GM21825 (cell line): ENCODE results near the gene SCRN1.

Experiments
- ATAC-seq: cut with Tn5 transposase; IDR thresholded peaks from one replicate; pipeline ENCODE4 v1.9.1; 2021; ENCODE audit warnings: mild to moderate bottlenecking, moderate library complexity; ENCODE audit not compliant: unreplicated experiment

SCRN1 gene

DNA sequence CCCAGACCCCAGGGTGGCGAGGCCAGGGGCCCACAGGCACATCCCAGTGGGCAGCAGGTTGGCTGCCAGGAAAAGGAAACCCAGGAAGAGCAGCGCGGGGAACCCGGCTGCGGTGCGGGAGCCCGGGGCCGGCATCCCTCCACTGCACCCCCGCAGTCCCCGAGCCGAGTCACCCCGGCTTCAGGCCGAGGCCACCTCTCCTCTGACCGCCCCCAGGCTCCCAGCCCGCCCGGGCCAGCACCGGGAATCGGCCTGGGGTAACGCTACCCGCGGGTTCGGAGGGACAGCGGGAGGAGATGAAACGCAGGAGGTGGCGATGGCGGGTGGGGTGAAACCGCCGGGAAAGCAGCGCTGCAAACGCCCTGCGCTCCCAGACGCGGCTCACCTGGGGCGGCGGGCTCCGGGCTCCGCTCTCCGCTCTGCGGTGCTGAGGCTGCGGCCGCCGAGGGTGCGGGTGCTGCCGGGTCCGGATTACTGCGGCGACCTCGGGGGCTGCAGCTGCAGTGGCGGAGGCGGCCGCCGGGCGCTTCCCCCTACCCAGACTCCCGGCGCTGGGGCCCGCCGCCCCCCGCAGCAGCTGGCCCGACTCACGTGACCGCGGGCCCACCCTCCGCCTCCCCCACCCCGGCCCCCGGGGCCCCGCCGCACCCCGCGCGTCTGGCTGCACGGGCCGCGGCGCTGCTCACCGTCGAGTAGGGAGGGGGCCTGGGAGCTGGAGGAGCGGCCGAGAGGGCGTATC, at the start of gene SCRN1:
Gene SCRN1, minus strand, starts transcription at position 545 of the 739 bp plus-strand sequence. CDS start 20,734 bp downstream, outside the sequence.
- peak; percentile 44 for ATAC-seq

DNA sequence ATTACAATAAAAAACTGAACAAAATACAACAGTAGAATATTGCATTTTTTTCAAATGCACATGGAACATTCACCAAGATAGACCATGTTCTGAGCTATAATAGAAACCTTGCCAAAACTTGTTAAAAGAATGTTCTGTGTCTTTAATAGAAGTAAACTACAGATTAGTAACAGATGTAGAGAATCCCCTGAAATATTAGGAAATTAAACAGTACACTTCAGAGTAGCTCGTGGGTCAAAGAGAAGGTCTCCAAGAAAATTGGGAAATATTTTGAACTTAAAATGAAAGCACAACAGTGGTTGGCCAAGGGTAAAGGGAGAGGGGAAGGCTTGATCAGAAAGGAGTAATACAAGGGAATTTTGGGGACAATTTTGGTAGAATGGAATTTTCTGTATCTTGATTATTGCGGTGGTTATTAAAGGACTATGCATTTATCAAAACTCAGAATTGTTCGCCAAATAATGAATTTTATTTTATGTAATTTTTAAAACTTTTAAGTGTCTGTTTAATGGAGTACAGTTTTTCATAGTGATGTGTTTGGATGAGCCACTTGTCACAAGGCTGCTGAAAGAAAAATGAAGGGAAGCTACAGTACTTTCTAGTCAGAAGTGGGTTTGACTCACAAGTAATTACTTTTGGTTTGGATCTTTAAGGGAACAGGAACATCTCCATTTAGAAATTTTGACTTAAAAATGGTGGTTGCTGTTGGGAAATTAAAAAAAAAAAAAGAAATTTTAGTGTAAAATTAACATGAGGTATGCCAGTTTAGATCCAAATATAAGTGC, 48.8 kb upstream of the SCRN1 start:
- no peak for ATAC-seq

DNA sequence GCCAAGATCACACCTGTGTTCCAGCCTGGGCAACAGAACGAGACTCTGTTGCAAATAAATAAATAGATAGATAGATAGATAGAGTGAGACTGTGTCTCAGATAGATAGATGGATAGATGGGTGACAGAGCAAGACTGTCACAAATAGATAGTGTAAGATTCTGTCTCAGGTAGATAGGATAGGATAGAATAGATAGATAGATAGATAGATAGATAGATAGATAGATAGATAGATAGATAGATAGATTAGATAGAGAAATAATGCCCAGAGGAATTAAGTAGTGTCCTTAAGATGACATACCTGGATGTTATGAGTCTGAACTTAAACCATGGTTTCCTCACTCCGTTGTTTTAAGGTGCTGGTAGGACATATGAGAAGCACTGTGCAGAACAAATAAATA, 46.6 kb upstream of the SCRN1 start:
- no peak for ATAC-seq

DNA sequence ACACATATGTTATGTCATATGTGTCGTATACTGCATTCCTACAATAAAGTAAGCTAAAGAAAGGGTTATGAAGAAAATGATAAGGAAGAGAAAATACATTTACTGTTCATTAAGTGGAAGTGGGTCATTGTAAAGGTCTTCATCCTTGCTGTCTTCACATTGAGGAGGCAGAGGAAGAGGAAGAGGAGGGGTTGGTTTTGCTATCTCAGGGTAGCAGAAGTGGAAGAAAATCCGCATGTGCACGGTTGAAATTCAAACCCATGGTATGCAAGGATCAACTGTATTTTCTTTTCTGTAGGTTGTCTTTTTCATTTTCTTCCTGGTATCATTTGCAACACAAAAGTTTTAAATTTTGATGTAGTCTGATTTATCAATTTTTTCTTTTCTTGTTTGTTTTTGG, 44.9 kb upstream of the SCRN1 start:
- no peak for ATAC-seq

DNA sequence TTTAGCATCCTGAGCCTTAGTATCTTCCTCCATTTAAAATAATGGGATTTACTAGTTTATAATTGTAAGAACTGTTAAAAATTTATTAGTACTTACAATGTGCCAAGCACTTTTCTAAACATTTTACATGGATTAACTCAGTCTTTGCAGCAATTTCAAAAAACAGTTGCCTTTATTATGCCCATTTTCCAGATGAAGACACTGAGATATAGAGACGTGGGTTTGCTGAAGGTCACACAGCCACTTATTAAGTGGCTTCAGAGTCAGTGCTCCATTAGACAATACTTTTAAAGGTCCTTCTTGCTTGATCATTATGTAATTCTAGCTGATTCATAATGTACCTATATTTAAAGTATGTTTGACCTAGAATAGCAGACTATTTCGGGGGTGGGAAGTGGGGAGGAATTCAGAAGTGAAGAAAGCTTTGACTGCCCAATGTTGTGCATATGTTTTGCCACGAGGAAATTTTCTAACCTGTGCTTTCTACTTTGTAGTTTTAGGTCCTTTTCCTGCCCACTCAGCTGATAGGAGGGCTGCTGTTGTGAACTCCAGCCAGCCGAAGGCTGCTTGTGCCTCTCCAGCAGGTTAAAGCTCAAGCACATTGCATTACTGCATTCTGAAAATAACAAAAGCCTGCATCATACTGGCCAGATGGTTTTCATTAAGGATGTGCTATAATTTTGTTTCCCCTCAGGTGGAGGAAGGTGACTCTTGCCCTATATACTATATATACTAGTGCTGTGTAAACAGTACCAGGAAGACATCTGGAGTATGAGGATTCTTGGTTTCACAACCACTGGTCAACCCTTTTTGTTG, 42.9 kb upstream of the SCRN1 start:
- no peak for ATAC-seq

- no peak for ATAC-seq
These were observed 40.1 kb upstream of the SCRN1 start for GRCh38 chr7:30029696-30030095.

- ATAC-seq, result peak; percentile 15
These were observed 39.4 kb upstream of the SCRN1 start for GRCh38 chr7:30028749-30029635.

- peak; percentile 50 for ATAC-seq
These were observed 38.7 kb upstream of the SCRN1 start, which contains the start of gene PLEKHA8 for GRCh38 chr7:30028216-30028748. Gene PLEKHA8, plus strand, starts transcription at chr7:30028412. Its CDS starts 351 bp downstream, at chr7:30028763.

DNA sequence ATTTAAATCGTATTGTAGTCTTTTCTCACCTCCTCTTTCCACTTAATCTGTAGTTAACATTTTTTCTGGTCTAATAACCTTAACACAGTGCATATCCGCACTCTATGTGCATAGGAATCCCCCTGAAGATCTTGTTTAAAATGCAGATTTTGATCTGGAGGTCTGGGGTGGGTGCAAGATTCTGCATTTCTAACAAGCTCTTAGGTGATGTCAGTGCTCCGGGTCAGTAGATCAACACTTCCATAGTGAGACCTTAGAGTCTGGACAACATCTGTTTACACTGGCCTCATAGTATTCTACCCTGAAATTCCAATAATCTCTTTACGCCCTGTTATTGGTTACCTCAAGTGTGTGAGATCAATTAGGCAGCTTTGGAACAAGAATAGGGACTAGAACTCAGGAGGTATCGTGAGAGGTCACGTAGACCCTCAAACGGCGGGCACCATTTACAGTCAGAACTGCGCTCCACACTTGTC, 38.2 kb upstream of the SCRN1 start:
- ATAC-seq, result peak; percentile 3

GRCh38 chr7:30027065-30027456, 37.5 kb upstream of the SCRN1 start:
- ATAC-seq, result peak; percentile 19

- peak; percentile 73 for ATAC-seq
These were observed 36.8 kb upstream of the SCRN1 start, which contains the start of gene FKBP14 for GRCh38 chr7:30026229-30027064. Gene FKBP14, minus strand, starts transcription at chr7:30026702. Its CDS starts 194 bp downstream, at chr7:30026508.

- ATAC-seq, result no peak
These were observed 33.9 kb upstream of the SCRN1 start for GRCh38 chr7:30023524-30023923.

- no peak for ATAC-seq
These were observed 33.4 kb upstream of the SCRN1 start for GRCh38 chr7:30022991-30023390.

- no peak for ATAC-seq
These were observed 30.9 kb upstream of the SCRN1 start for GRCh38 chr7:30020535-30020934.

DNA sequence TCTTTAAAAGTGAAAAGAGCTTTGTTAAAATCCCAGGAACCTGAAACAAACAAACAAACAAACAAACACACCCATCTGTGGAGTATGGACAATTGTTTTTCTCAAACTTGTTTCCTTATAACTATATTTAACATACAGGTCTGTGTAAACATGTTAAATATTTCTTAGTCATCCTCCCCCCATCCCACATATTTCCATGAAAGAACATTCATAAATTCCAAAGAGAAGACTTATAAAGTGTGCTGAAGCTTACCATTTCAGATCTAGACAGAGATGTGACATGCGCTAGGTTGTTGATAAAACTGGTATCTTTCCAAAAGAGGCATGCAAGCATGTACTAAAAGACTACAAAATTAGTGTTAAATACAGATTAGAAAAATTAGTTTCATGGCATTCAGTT, 30.4 kb upstream of the SCRN1 start:
- no peak for ATAC-seq

- ATAC-seq, result no peak
These were observed 29.8 kb upstream of the SCRN1 start for GRCh38 chr7:30019387-30019786.

DNA sequence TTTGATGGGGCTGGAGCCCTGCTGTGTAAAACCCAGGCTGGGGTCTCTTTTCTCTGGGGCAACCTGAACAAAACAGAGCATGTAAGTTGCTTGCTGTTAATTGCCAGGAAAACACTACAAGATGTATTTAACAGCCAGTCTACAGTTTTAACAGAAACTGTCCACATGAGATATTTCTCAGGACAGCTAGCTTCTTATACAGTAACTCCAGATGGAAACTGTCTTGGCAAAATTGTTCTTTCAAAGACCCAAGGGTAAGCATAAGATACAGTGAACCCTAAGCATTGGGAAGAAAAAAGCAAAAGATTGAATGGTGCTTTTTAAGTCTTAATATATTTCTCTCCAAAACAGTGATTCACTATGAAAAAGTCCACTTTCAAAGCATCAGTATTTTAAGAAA, 28.9 kb upstream of the SCRN1 start:
- no peak for ATAC-seq

DNA sequence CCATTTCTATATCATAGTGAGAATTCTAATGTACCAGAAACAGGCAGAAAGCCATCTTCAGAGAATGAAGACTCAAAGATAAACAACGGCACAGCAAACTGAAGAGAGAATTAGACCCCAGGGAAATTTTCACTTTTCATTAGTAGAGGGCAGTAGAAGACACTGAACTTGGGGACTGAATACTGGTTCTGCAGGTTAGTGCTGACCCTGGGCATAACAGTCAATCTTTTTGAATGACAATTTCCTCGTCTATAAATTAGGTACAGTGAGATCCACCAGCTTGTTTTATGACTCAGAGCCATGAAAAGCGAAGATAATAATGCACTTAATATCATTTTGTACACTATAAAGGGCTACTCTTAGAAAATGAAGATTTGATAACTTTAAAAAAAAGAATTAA, 23.2 kb upstream of the SCRN1 start:
- ATAC-seq, result no peak

- no peak for ATAC-seq
These were observed 20.4 kb upstream of the SCRN1 start for GRCh38 chr7:30010021-30010420.
